Measurements from ENCODE around the gene FAM184B. TPM values are rescaled to one million over a fixed set of nuclear protein-coding genes. Genes with fewer than 3 reads are reported as not detected.

Gene FAM184B
- total and polyA plus RNA-seq, 2 of the 4 experiments (the other 2 are of a cell fraction) = 0.07 to 0.18 TPM

- dilution Hi-C loops (cut with HindIII; ENCODE audit: low sequenced_read_pairs, unreplicated experiment) = no loop called here
- no peak for DNase-seq
- H3K27me3 ChIP-seq (ENCODE audit: control insufficient read depth, insufficient read depth, low read length) = no peaks in the 10 kb centered on the region
Measured at GRCh38 chr4:17687237-17687857, 94.1 kb downstream of the FAM184B start.

More at GRCh38 chr4:17687237-17687857, 94.1 kb downstream of the FAM184B start:
- Histone ChIP-seq H4K20me1 (ENCODE audit: insufficient read depth, low read length) (no peaks in the 10 kb centered on the region), H2BK15ac (ENCODE audit: low read depth, low read length) (no peak overlapping the region), H3K4me2 (ENCODE audit: low read depth, low read length) (no peak overlapping the region), H2AFZ (replicated peaks; ENCODE audit: low read length, poor library complexity) (no peak overlapping the region), H2AK9ac (replicated peaks; ENCODE audit: low read depth, low read length, poor library complexity) (no peak overlapping the region), H3K9me3 (ENCODE audit: control insufficient read depth, insufficient read depth, low read length) (no peaks in the 10 kb centered on the region), H3K56ac (ENCODE audit: extremely low read depth, insufficient read depth, low read length) (no peak overlapping the region), H3K4me3 (ENCODE audit: insufficient read depth, low read depth, low read length) (no peak overlapping the region), H4K8ac (ENCODE audit: low read depth in 2 of 2, low read length in 2 of 2) (no peak overlapping the region), H3K4ac (ENCODE audit: low read depth, low read length) (no peak overlapping the region), H3K9ac (ENCODE audit: low read depth, low read length) (no peak overlapping the region), H4K91ac (ENCODE audit: insufficient read depth, low read depth, low read length) (no peak overlapping the region), H3K9me1 (ENCODE audit: insufficient read depth, low read length) (no peaks in the 10 kb centered on the region), H2BK5ac (ENCODE audit: low read depth, low read length, poor library complexity, severe bottlenecking) (no peak overlapping the region), H3K4me1 (ENCODE audit: control insufficient read depth, insufficient read depth, low read length) (no peaks in the 10 kb centered on the region), H2AK5ac (ENCODE audit: low read depth, low read length) (no peak overlapping the region), H3K23ac (ENCODE audit: low read depth, low read length) (no peak overlapping the region), H3K18ac (ENCODE audit: low read depth, low read length) (no peak overlapping the region), H2BK20ac (ENCODE audit: low read depth, low read length) (no peak overlapping the region), H3K79me1 (ENCODE audit: low read depth in 1 of 2, low read length in 2 of 2) (no peaks in the 10 kb centered on the region), H3K14ac (replicated peaks; ENCODE audit: low read depth, low read length) (no peak overlapping the region), H4K5ac (ENCODE audit: low read depth, low read length) (no peak overlapping the region), H2BK120ac (ENCODE audit: low read depth, low read length) (no peak overlapping the region), H3K27ac (ENCODE audit: insufficient read depth, low read length) (no peak overlapping the region), H3K36me3 (ENCODE audit: control insufficient read depth, insufficient read depth, low read length) (no peaks in the 10 kb centered on the region)
- in situ Hi-C loops (cut with MboI; ENCODE audit: low sequenced_read_pairs) = no loop called here
- no peak for ATAC-seq (ENCODE audit: low read depth)
- 64% methylated on average over 6 of the region's 10 CpGs; no CpG with 5 or more reads in 1 of the 2 experiments for WGBS, 2 experiments (ENCODE audit: extremely low coverage in 2 of 2, insufficient read length in 1 of 2)
- POLR2A ChIA-PET (ENCODE audit: unreplicated experiment) = no interaction called here
- intact Hi-C loops (cut with micrococcal nuclease) = no loop called here
- TF ChIP-seq BHLHE40 (IDR thresholded peaks at IDR 0.05; ENCODE audit: low read depth, low read length) (no peak), POLR2A (IDR thresholded peaks at IDR 0.05; ENCODE audit: low read depth, low read length) (no peak), RCOR1 (IDR thresholded peaks at IDR 0.05; ENCODE audit: insufficient replicate concordance, low read length) (no peak), SMC3 (IDR thresholded peaks at IDR 0.05; ENCODE audit: low read depth, low read length) (no peak), CHD1 (IDR thresholded peaks at IDR 0.05; ENCODE audit: low read depth, low read length) (no peak), CTCF (conservative IDR thresholded peaks at IDR 0.05; ENCODE audit: low read depth, low read length) (no peak), CEBPB (IDR thresholded peaks at IDR 0.05; ENCODE audit: low read depth, low read length) (no peak), NFE2L2 (IDR thresholded peaks at IDR 0.05; ENCODE audit: low read depth, low read length) (no peak), RFX5 (IDR thresholded peaks at IDR 0.05; ENCODE audit: low read depth, low read length) (no peak), MAZ (IDR thresholded peaks at IDR 0.05; ENCODE audit: borderline replicate concordance, low read depth, low read length) (no peak), USF2 (IDR thresholded peaks at IDR 0.05; ENCODE audit: low read depth, low read length) (no peak), RAD21 (IDR thresholded peaks at IDR 0.05; ENCODE audit: low read length) (no peak), MXI1 (IDR thresholded peaks at IDR 0.05; ENCODE audit: borderline replicate concordance, low read depth, low read length) (no peak), ELK1 (IDR thresholded peaks at IDR 0.05; ENCODE audit: borderline replicate concordance, low read depth, low read length) (no peak), MAFK (IDR thresholded peaks at IDR 0.05; ENCODE audit: low read depth, low read length) (no peak), FOS (IDR thresholded peaks at IDR 0.05; ENCODE audit: low read depth, low read length) (no peak)
- no TSS peak for BruUV-seq (replicated peaks)
- CTCF ChIA-PET = no interaction called here
